SHP77 treated with DMSO at 0.1 percent for 48 hours (cell line): ENCODE measurements around the gene PUSL1.

Experiments
- DNase-seq: peaks from one replicate; lab custom pipeline; 2025; lab: John Stamatoyannopoulos, UW

Gene PUSL1

GRCh38 chr1:1340791-1341548 is 32.6 kb downstream of the PUSL1 start:
- no peak for DNase-seq

GRCh38 chr1:1341549-1342021 is 33.2 kb downstream of the PUSL1 start:
- no peak for DNase-seq

GRCh38 chr1:1342061-1342562 is 33.7 kb downstream of the PUSL1 start:
- DNase-seq: no peak

GRCh38 chr1:1342584-1343115 is 34.3 kb downstream of the PUSL1 start:
- DNase-seq: no peak

- no peak for DNase-seq
Observed at GRCh38 chr1:1343811-1344421, 35.5 kb downstream of the PUSL1 start.

- no peak for DNase-seq
Observed at GRCh38 chr1:1344655-1345361, 36.4 kb downstream of the PUSL1 start.

GRCh38 chr1:1345384-1345783 is 37.0 kb downstream of the PUSL1 start:
- DNase-seq: no peak

GRCh38 chr1:1345860-1346500 is 37.6 kb downstream of the PUSL1 start:
- DNase-seq: no peak

GRCh38 chr1:1346501-1346890 is 38.1 kb downstream of the PUSL1 start:
- DNase-seq: no peak

- DNase-seq: no peak
Observed at GRCh38 chr1:1347026-1347595, 38.7 kb downstream of the PUSL1 start.

- DNase-seq: no peak
Observed at GRCh38 chr1:1347663-1348419, 39.4 kb downstream of the PUSL1 start.

GRCh38 chr1:1348420-1349255 is 40.2 kb downstream of the PUSL1 start:
- DNase-seq: no peak

GRCh38 chr1:1349256-1350012 is 41.0 kb downstream of the PUSL1 start, which contains the start of gene DVL1:
DVL1 (minus strand) TSS chr1:1349418; CDS start chr1:1349065, 353 bp downstream.
- DNase-seq: no peak

GRCh38 chr1:1351511-1352427 is 43.4 kb downstream of the PUSL1 start:
- no peak for DNase-seq

GRCh38 chr1:1352786-1353388 is 44.5 kb downstream of the PUSL1 start:
- DNase-seq: no peak

- DNase-seq: no peak
Observed at GRCh38 chr1:1353389-1354151, 45.2 kb downstream of the PUSL1 start.
